Liver (tissue), 9 donors: ENCODE results near the gene TBC1D9. TPM values are rescaled to one million over a fixed set of nuclear protein-coding genes. Genes with fewer than 3 reads are reported as not detected.
A peak's percentile ranks its signal among the peaks of the same experiment; 100 is the strongest.

ENCODE experiments used
- DNase-seq: peaks from one replicate; pipeline ENCODE4 v3.0.0-alpha.2; 2017; ENCODE audit warnings: low spot score
- H3K27ac ChIP-seq, 2 donors: one replicate each; pipeline ENCODE4 v1.7.0; 2013; ENCODE audit warnings: inconsistent platforms in 2 of 2, low read length in 2 of 2, control low read depth in 1 of 2, low read depth in 1 of 2, mild to moderate bottlenecking in 1 of 2
- H3K27me3 ChIP-seq, 4 donors: one replicate each; pipeline versions ENCODE4 v1.6.1 to v1.7.0; 2013; ENCODE audit warnings: low read length in 3 of 4, inconsistent platforms in 1 of 4, mild to moderate bottlenecking in 1 of 4, moderate library complexity in 1 of 4; ENCODE audit not compliant: control insufficient read depth in 4 of 4, insufficient read depth in 4 of 4
- H3K36me3 ChIP-seq, 4 donors: one replicate each; pipeline versions ENCODE4 v1.6.1 to v1.7.0; 2013; ENCODE audit warnings: low read length in 3 of 4, mild to moderate bottlenecking in 3 of 4, low read depth in 1 of 4, moderate library complexity in 1 of 4; ENCODE audit not compliant: control insufficient read depth in 4 of 4, insufficient read depth in 3 of 4
- H3K4me1 ChIP-seq, 4 donors: one replicate each; pipeline versions ENCODE4 v1.6.1 to v1.7.0; 2013; ENCODE audit warnings: low read length in 3 of 4, mild to moderate bottlenecking in 3 of 4, moderate library complexity in 1 of 4; ENCODE audit not compliant: control insufficient read depth in 4 of 4, insufficient read depth in 4 of 4
- H3K4me3 ChIP-seq, 3 donors: one replicate each; pipeline versions ENCODE4 v1.6.1 to v1.7.0; 2013; ENCODE audit warnings: low read length in 3 of 3, control low read depth in 1 of 3, low read depth in 1 of 3, mild to moderate bottlenecking in 1 of 3
- H3K9ac ChIP-seq, 2 donors: one replicate each; pipeline ENCODE4 v1.7.0; 2013; ENCODE audit warnings: low read length in 2 of 2, mild to moderate bottlenecking in 2 of 2, moderate library complexity in 2 of 2, control low read depth in 1 of 2, low read depth in 1 of 2
- H3K9me3 ChIP-seq, 4 donors: one replicate each; pipeline versions ENCODE4 v1.6.1 to v1.7.0; 2013; ENCODE audit warnings: low read length in 3 of 4; ENCODE audit not compliant: control insufficient read depth in 4 of 4
- ATF3 ChIP-seq: IDR thresholded peaks from 2 replicates; pipeline ENCODE4 v1.6.1; 2016; ENCODE audit warnings: antibody characterized with exemption
- CTCF ChIP-seq: fragments of 150-350 bp; IDR thresholded peaks from 2 replicates; pipeline ENCODE4 v1.5.1; 2017; ENCODE audit warnings: improper control_type of control experiment, low read depth, low read length; ENCODE audit not compliant: missing input control
- EGR1 ChIP-seq, 2 donors: IDR thresholded peaks; 2 replicates each; pipeline ENCODE4 v1.6.1; 2016 to 2018; ENCODE audit warnings: antibody characterized with exemption in 2 of 2, low read depth in 2 of 2
- FOXA1 ChIP-seq: IDR thresholded peaks from 2 replicates; pipeline ENCODE4 v1.6.1; 2016; ENCODE audit warnings: antibody characterized with exemption
- FOXA2 ChIP-seq: IDR thresholded peaks from 2 replicates; pipeline ENCODE4 v1.6.1; 2016; ENCODE audit warnings: antibody characterized with exemption
- GABPA ChIP-seq, 2 donors: IDR thresholded peaks in 1 of 2; conservative IDR thresholded peaks in 1 of 2; 2 replicates each; pipeline ENCODE4 v1.6.1; 2016; ENCODE audit warnings: antibody characterized with exemption in 2 of 2, mild to moderate bottlenecking in 1 of 2, moderate library complexity in 1 of 2
- HNF4A ChIP-seq, 2 donors: conservative IDR thresholded peaks; 2 replicates each; pipeline ENCODE4 v1.6.1; 2016; ENCODE audit warnings: antibody characterized with exemption in 2 of 2, mild to moderate bottlenecking in 2 of 2
- JUND ChIP-seq, 2 donors: IDR thresholded peaks; 2 replicates each; pipeline ENCODE4 v1.6.1; 2016; ENCODE audit warnings: antibody characterized with exemption in 2 of 2
- MAX ChIP-seq: IDR thresholded peaks from 2 replicates; pipeline ENCODE4 v1.6.1; 2016; ENCODE audit warnings: antibody characterized with exemption
- NR2F2 ChIP-seq: IDR thresholded peaks from 2 replicates; pipeline ENCODE4 v1.6.1; 2016; ENCODE audit warnings: antibody characterized with exemption
- RAD21 ChIP-seq, 2 donors: IDR thresholded peaks; 2 replicates each; pipeline ENCODE4 v1.6.1; 2016; ENCODE audit warnings: antibody characterized with exemption in 2 of 2, mild to moderate bottlenecking in 2 of 2
- REST ChIP-seq: IDR thresholded peaks from 2 replicates; pipeline ENCODE4 v1.6.1; 2016; ENCODE audit warnings: antibody characterized with exemption, mild to moderate bottlenecking
- RXRA ChIP-seq, 2 donors: IDR thresholded peaks; 2 replicates each; pipeline ENCODE4 v1.6.1; 2017 to 2018; ENCODE audit warnings: antibody characterized with exemption in 2 of 2, mild to moderate bottlenecking in 1 of 2
- SP1 ChIP-seq: IDR thresholded peaks from 2 replicates; pipeline ENCODE4 v1.6.1; 2018; ENCODE audit warnings: antibody characterized with exemption, mild to moderate bottlenecking
- TAF1 ChIP-seq: conservative IDR thresholded peaks from 2 replicates; pipeline ENCODE4 v1.6.1; 2016; ENCODE audit warnings: antibody characterized with exemption, mild to moderate bottlenecking
- YY1 ChIP-seq: IDR thresholded peaks from 2 replicates; pipeline ENCODE4 v1.6.1; 2016; ENCODE audit warnings: antibody characterized with exemption, mild to moderate bottlenecking
- ZBTB33 ChIP-seq: IDR thresholded peaks from 2 replicates; pipeline ENCODE4 v1.6.1; 2016; ENCODE audit warnings: antibody characterized with exemption
- WGBS: extraction: QIAGEN DNeasy Blood & Tissue Kit; methylation state at CpG from one replicate; pipeline ENCODE4 v1.1.7; 2013; 5-methylcytosine and 5-hydroxymethylcytosine counted together
- polyA plus RNA-seq, 2 donors: library from polyadenylated mRNA; stranded (reverse) in 1 of 2; unstranded in 1 of 2; fragments of 200-250 nt in 1 of 2; fragments of >200 nt in 1 of 2; fragmentation: Nextera tagmentation in 1 of 2; extraction: Ambion mirVana in 1 of 2; gene quantifications; one replicate each; pipeline versions ENCODE4 v1.2.1 to v1.2.3, GENCODE V29; 2013 to 2015
- total RNA-seq, 2 donors: library from RNA; depleted of rRNA; stranded (reverse); fragments of >200 nt; gene quantifications; one replicate each; pipeline ENCODE4 v1.2.3, GENCODE V29; 2014
- donor health status: healthy.
- donor health status: healthy.
- donor health status: healthy.
- donor health status: healthy.
- donor health status: healthy.

Gene TBC1D9
- total and polyA plus RNA-seq, 4 donors = 1.4 to 8.5 (median 6.3) TPM

- no peak for DNase-seq
- TF ChIP-seq FOXA1 (no peak), EGR1 (IDR thresholded peaks at IDR 0.05; ENCODE audit: low read depth in 2 of 2) (no peak), FOXA2 (no peak), ZBTB33 (no peak), NR2F2 (no peak), ATF3 (no peak), TAF1 (no peak), CTCF (no peak), SP1 (no peak), RAD21 (IDR thresholded peaks at IDR 0.05) (no peak), RXRA (IDR thresholded peaks at IDR 0.05) (no peak), HNF4A (conservative IDR thresholded peaks at IDR 0.05) (no peak), MAX (no peak), REST (no peak), GABPA (IDR thresholded peaks at IDR 0.05 in 1 of 2, conservative IDR thresholded peaks at IDR 0.05 in 1 of 2) (no peak), JUND (IDR thresholded peaks at IDR 0.05) (no peak)
- H3K4me3 ChIP-seq = no peak overlapping the region
- no peak overlapping the region for H3K9ac ChIP-seq
- WGBS = 90% methylated on average over 8 of the region's 8 CpGs
- H3K27ac ChIP-seq = no peak overlapping the region
- H3K4me1 ChIP-seq = no peaks in the 10 kb centered on the region
- H3K36me3 ChIP-seq = no peaks in the 10 kb centered on the region
- no peaks in the 10 kb centered on the region for H3K9me3 ChIP-seq
- no peaks in the 10 kb centered on the region for H3K27me3 ChIP-seq
Observed at GRCh38 chr4:140600408-140600807, 155.8 kb downstream of the TBC1D9 start.

GRCh38 chr4:140595065-140595464 lies 161.1 kb downstream of the TBC1D9 start:
- no peak overlapping the region for H3K4me3 ChIP-seq
- no peaks in the 10 kb centered on the region for H3K36me3 ChIP-seq
- no peaks in the 10 kb centered on the region for H3K9me3 ChIP-seq
- TF ChIP-seq RAD21 (IDR thresholded peaks at IDR 0.05) (peak; percentile 83 to 88), FOXA2 (peak; percentile 44), YY1 (no peak), CTCF (peak; percentile 77), JUND (IDR thresholded peaks at IDR 0.05) (no peak)
- H3K27me3 ChIP-seq = peaks cover 0 to 2% (median 0%) of the 10 kb centered on the region in 4 donors
- no peaks in the 10 kb centered on the region for H3K4me1 ChIP-seq
- H3K27ac ChIP-seq = no peak overlapping the region
- no peak for DNase-seq
- H3K9ac ChIP-seq = no peak overlapping the region
- WGBS = 34% methylated on average over 1 of the region's 1 CpG
